ENCODE data around the gene SCAP.
"Not testable (repeated sequence)": the region's sequence is repeated elsewhere in the genome, so short reads cannot be mapped to it uniquely, and the experiment has no call there.

SCAP gene

DNA sequence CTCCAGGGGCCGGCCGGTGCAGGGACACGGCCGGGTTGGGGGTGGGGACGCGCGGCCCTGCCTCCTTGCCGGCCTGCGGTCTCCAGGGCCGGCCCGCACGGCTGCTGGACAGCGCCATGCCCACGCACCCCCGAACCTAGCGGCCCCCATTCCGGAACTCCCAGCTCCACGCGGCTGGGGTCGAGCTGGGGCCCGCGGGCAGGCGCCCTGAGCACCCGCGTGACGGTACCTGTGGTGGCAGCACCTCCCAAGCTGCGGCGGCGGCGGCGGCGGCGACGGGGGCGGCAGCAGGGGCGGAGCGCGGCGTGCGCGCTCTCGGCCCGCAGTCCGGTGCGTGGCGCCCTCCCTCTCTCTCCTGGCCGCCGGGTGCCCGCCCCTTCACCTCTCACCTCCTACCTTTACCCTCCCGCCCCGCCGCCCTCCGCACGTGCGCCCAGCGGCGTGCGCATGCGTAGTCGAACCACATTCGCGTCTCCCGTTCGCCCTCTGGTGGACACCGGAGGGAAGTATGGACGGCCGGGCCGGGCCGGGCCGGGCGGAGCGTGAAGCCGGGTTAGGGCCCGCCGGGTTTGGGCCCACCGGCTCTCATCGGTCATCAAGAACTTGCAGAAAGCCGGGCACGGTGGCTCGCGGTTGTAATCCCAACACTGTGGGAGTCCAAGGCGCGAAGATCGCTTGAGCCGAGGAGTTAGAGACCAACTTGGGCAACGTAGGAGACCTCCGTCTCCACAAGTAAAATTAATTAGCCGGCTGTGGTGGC lies at the start of gene SCAP:
Gene SCAP (minus strand): TSS at position 372 of the 760 bp plus-strand sequence. CDS start 32,948 bp downstream, outside the sequence.
- peak; percentile 62 for DNase-seq (ENCODE audit: low read depth)

DNA sequence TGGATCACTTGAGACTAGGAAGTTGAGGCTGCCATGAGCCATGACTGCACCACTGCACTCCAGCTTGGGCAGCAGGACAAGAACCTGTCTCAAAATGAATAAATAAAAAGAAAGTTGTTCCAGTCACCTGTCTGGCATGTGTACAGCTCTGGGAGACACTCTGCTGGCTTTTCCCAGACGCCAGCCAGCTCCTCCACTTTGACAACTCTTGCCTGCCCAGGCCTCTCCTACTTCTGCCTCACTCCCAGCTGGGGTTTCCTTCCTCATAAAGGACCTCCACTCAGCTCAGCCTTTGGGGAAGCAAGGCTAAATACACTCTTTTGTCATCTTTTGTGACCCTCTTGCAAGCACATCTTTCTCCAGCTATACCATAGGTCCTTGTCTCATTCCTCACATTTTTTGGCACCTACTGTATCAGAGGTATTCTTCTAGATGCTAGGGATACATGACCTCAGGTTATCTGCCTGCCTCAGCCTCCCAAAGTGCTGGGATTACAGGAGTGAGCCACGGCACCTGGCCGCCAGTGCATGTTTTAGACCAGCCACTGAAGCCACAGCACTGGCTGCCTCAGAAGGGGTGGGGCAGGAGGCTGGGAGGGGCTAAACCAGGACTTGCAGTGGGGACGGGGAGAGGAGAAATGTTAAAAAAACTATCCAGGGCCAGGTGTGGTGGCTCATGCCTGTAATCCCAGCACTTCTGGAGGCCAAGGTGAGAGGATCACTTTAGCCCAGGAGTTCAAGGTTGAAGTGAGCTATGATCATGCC lies 47.8 kb upstream of the SCAP start:
- DNase-seq (ENCODE audit: low read depth): no peak

DNA sequence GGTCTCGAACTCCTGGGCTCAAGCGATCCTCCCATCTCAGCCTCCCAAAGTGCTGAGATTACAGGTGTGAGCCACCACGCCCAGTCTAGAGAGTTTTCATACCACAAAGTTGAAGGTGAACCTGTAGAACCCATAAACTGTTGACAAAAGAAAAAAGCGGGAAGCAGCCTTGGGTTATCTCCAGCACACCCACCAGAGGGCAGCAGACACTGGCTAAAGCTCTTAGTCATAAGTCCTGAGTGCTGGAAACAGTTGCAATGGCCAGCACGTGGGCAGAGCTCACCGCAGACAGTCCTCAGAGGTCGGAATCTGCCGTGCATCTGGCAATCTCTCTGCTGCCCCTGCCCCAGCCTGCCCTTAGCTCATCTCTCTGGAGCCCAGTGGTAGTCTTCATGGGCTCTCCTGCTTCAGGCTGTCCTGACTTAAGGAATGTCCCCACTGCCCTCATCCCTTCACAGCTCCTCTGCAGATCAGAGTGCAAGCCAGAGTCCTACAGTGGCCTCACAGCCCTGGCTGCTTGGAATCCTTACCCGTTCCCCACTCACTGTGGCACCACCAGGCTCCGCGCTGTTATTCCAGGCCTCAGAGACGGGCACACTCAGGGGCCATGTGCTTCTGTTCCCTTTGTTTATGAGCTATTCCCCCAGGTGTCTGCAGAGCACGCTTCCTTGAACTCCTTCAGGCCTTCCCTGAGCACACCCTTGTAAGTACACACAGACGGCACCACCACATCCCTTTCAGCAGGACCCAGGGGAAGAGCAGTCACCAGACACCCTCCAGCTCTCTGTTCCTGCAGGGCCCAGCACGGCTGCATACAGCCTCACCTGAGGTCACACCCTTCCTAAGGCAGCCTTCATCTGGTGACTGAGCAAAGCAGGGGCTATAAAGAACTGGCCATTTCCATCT lies 46.6 kb upstream of the SCAP start:
- DNase-seq (ENCODE audit: low read depth): peak; percentile 90

DNA sequence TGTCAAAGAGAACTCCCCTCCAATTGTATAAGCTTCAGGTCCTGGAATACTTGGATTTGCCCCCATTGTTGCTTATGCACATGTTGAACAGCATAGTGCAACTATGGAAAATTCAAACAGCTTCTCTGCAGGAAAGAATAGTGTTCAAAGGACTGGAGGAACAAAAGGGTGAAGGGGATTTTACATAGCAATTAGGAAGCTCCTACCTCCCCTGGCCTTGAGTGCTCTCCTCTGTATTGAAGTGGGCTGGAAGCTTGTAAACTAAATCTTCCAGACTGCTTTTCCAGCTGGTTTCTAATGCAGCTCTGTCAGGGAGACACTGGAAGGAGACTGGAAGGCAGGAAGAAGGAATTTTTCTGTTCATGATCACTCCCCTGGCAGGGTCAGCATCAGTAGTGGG lies 45.0 kb upstream of the SCAP start:
- DNase-seq (ENCODE audit: low read depth): no peak

DNA sequence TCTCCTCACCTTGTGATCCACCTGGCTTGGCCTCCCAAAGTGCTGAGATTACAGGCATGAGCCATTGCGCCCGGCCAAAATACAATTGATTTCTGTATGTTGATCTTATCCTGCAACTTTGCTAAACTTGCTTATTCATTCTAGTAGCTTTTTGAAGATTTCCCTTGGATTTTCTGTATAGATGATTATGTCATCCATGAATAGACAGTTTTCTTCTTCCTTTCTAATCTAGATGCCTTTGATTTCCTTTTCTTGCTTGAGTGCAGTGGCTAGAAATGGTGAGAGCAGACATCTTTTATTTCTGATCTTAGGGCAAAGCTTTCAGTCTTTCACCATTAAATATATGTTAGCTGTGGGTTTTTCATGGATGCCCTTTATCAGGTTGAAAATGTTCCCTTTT lies 42.2 kb upstream of the SCAP start:
- DNase-seq (ENCODE audit: low read depth): no peak

DNA sequence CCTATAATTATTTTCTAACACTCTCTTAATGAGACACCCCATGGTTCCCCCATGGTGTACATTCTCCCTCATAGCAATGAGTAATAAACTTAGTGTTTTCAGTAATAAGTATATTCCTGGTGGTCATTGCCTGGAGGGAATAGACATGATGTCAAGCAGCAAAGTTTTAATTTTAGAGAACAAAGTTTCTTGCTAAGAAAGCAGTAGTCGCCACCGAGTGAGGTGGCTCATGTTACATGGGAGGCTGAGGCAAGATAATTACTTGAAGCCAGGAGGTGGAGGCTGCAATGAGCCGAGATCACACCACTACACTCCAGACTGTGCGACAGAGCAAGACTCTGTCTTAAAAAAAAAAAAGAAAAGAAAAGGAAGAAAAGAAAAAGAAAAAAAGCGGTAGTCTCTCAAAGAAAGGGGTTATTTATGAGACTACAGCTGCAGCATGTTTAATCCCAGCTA lies 40.2 kb upstream of the SCAP start:
- DNase-seq (ENCODE audit: low read depth): peak; percentile 16

DNA sequence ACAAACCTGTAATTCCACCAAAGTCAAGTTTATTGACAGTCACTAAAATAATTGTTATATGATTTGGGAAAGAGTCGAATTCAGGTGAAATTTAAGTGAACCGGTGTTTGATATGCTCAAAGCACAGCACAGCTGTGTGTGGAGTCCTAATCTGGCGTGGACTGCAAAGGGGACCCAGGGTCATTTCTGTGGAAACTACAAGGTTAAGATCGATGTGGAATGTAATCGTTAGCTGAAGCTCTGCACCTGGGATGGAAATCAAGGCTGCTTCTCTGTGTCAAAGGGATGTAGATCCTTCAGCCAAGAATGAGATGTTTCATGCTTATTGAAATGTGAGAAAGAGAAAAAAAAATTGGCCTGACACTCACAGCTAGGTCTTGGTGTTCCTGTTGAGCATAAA lies 39.4 kb upstream of the SCAP start:
- no peak for DNase-seq (ENCODE audit: low read depth)

DNA sequence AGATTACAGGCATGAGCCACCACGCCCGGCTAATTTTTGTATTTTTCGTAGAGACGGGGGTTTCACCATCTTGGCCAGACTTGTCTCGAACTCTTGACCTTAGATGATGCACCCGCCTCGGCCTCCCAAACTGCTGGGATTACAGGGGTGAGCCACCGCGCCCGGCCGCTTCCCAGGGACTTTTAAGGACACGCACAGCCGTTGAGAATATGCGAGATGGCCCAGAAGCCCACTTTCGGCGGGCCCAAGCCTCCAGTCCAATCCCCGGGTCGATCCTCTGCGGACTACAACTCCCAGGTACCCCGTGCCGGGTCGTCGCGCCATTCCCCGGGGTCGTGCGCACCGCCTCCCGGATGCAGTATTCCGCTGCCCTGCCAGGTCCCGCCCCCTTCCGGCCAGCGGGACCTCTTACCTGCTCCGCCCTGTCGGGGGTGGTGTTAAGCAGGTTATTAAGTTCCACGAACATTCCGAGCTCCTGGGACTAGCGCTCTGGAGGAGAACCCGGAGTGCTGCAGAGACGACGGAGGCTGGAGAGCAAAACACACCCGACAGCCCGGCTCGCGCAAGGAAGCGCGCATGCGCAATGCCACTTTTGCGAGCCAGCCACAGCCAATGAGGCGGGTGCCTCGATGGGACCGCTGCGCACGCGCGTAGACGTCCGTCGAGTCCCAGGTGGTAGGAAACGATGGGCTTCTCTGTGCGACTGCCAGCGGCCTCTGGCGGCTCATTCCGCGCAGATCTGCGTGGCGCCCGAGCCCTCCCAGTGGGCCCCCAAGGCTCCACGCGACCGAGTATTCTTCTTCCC lies 37.6 kb upstream of the SCAP start, which contains the start of gene ELP6:
Gene ELP6 (minus strand): TSS at position 588 of the 805 bp plus-strand sequence. CDS start 122 bp downstream, at position 466.
- peak; percentile 96 for DNase-seq (ENCODE audit: low read depth)

DNA sequence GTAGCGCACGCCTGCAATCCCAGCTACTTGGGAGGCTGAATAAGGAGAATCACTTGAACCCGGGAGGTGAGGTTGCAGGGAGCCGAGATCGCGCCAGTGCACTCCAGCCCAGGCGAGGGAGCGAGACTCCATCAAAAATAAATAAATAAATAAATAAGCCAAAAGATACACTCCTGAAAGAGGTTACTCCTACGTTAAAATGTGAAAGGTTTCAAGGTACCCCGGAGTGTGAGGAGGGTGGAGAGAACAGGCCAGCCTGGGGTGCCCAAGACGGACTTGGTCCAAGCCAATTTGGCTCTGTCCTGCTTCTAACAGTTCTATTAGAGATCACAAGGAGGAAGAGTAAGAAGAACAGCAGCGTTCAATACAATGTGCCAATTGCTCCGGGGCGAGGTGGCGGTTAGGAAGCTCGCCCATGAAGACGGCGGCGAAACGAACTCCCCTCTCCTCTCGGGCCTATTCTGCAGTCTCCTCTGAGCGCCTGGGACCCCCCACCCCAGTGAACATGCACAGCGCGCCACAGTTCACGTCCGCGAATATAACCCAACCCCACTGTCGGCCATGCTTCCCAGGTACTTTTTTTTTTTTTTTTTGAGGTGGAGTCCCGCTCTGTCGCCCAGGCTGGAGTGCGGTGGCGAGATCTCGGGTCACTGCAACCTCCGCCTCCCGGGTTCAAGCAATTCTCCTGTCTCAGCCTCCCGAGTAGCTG lies 36.8 kb upstream of the SCAP start:
- DNase-seq (ENCODE audit: low read depth): peak; percentile 21

DNA sequence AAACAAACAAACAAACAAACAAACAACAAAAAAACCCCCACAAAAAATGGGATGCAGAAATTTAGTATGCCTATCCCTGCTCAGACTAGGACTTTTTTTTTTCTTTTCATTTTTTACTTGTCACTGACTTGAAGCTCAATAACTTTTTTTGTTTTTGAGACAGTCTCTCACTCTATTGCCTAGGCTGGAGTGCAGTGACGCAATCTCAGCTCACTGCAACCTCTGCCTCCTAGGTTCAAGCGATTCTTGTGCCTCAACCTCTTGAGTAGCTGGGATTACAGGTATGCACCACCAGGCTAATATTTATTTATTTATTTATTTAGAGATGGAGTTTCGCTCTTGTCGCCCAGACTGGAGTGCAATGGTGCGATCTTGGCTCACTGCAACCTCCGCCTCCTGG lies 29.5 kb upstream of the SCAP start:
- DNase-seq (ENCODE audit: low read depth): not testable (repeated sequence)

DNA sequence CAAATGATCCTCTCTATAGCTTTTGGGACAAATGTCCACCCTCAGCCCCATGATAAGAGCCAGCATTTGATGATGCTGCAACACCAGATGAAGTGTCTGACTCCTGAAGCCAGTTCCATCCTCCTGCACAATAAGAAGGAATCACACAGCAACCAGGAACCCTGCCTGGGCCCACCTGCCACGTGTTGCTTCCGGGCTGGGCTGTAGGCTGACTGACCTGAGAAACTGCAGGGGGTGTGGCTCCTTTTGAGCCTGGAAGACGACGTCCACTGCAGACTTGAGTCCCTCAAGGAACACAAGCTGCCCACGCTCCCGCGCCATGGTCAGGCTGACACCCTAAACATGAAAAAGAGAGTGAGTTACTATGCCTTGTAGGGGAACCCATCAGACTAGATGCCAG lies 28.4 kb upstream of the SCAP start:
- no peak for DNase-seq (ENCODE audit: low read depth)

DNA sequence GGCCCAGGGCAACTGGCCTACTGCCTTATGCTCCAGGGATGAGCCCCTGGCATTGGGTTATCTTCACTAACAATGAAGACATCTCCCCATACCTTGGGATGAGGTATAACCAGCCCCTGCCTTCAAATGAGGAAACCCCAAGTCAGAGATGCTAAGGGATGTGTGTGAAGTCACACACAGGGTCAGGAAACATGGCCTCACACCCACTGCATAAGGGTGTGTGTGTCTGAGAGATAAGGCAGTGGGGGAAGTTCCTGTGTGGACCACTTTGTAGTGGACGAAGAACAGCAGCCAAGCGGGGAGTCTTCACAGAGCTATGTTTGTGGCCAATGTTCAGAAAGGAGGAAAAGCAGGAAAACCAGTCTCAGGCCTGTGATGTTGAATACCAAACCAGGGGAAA lies 27.3 kb upstream of the SCAP start:
- no peak for DNase-seq (ENCODE audit: low read depth)

DNA sequence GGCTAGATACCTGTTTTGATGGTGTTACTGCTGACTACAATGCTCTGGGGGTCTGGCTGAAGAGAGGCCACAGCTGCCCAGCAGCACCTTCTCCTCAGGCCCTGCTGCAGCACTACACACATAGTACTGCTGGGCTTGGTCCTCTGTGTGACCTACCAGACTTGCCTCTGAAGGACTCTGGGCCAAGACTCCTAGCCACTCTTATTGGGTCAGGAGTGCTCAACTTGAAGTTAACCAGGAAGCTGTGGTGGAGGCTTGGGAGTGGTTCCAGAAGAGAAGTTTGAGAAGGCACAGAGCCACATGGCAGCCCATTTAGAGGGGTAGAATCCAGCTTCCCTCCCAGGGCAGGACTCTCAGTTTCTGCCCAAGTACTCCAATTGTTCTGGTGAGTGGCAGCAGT lies 21.2 kb upstream of the SCAP start:
- DNase-seq (ENCODE audit: low read depth): no peak

DNA sequence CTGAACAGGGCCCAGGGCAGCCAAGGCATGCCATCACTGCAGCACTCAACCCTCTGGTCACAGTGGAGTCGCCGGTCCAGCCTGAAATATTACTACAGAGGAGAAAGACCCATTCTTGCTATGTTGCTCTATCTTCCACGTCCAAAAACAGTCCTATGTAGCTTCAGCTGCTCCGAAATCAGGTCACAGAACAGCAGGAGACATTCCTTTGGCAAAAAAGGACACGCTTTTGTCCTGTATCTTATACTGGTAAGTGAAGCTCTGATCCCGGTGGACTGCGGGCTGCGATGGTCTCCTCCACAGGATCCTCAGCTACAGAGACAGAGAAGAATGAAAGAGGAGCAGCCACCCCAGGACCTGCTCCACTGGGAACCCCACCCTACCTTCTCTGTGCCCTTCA lies 20.1 kb upstream of the SCAP start:
- no peak for DNase-seq (ENCODE audit: low read depth)

DNA sequence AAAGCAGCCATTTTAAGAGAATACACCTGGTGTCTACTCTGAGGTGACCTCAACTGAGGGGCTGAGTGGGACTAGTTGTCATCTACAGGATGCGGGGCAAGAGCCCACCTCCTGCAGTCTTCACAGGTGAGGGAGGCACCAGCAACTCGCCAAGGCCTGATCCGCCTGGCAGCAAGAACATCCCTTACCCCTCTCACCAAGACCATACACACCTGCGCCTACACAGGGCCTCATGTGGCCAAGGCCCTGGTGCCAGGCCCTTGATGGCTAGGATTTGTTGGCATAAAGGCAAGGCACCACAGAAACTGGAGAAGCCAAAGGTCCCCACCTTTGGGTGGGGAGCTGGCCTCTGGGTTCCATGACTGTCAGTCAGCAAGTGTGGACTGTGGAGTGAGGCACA lies 19.4 kb upstream of the SCAP start:
- DNase-seq (ENCODE audit: low read depth): no peak

DNA sequence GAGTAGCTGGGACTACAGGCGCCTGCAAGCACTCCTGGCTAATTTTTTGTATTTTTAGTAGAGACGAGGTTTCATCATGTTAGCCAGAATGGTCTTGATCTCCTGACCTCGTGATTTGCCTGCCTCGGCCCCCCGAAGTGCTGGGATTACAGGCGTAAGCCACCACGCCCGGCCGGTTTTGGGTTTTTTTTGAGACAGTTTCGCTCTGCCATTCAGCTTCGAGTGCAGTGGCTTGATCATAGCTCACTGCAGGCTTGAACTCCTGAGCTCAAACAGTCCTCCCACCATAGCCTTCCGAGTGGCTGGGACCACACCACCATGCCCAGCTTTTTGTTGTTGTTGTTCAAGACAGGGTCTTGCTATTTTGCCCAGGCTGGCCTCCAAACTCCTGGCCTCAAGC lies 16.0 kb upstream of the SCAP start:
- DNase-seq (ENCODE audit: low read depth): no peak

DNA sequence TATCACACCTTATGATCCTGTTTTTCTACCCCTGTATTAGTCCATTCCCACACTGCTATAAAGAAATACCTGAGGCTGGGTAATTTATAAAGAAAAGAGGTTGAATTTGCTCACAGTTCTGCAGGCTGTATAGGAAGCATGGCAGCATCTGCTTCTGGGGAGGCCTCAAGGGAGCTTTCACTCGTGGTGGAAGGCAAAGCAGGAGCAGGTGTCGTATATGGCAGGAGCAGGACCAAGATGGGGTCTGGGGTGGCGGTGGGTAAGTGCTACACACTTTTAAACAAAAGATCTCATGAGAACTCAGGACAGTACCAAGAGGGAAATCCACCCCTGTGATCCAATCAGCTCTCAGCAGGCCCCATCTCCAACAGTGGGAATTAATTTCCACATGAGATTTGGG lies 15.4 kb upstream of the SCAP start:
- DNase-seq (ENCODE audit: low read depth): no peak

DNA sequence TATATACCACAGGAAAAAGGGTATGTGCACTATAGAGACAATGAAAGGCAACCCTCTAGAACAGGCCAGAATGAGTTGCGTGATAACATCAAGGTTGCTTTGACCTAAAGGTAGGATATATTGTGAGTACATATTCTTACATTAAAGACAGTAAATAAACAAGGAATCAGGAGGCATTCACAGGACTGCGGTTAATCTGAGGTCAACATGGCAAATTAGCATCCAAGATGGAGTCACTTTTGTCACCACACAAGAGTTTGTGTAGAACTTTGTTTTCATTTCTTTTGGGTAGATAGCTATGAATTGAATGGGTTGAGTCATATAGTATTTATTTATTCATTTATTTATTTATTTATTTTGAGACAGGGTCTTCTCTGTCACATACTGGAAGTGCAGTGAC lies 11.5 kb upstream of the SCAP start:
- DNase-seq (ENCODE audit: low read depth): no peak

DNA sequence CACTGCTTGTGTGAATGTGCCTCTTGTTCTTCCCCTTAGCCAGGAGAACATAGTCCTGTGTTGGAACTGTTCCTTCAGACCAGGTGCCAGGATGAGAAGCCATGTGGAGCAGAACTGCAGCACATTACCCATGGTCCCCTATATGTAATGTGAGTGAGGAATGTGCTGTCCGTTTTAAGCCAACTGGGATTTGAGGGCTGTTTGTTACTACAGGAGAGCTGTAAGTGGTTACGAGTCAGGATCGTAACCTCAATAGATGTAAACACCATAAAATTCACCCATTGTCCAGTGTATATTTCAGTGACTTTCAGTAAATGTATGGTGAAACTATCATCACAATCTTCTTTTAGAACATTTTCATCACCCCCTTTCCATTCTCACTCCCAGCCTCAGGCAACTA lies 10.1 kb upstream of the SCAP start:
- peak; percentile 12 for DNase-seq (ENCODE audit: low read depth)

DNA sequence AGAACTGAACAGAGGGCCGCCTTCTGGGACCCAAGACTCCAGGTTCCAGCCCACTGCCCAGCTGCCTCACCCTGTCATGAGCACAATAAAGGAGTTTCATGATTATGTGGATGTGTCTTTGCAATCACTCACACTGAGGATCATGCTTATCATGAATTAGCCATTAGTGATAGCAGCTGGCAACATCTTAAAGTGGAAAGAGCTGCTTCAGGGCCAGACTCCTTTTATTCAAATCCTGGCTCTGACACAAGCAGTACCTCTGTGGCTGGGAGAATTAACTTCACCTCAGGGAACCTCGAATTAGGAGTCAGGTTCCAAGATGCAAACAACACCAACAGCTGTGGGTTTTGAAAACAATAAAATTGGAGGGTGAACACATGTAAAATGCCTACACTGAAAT lies 6.6 kb upstream of the SCAP start:
- DNase-seq (ENCODE audit: low read depth): no peak

DNA sequence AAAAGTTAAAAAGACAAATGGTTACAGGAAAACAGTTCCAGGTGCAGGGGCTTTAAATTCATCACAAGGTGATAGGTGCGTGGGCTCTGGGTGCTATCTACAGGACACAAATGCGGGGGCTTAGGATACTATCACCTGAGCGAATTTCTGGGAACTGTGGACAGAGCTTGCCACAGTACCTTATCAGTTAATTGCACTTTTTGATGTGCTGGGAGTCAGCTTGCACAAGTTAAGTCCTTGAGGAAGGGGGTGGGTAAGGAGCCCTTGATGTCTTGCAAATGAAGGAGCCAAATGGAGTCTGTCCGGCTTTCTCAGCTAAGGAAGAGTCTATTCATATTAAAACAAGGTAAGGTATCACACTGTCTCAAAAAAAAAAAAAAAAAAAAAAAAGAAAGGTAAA lies 6.0 kb upstream of the SCAP start:
- DNase-seq (ENCODE audit: low read depth): not testable (repeated sequence)
